WTC11 (cell line): ENCODE data around the gene LOXL3. TPM values are rescaled to one million over a fixed set of nuclear protein-coding genes. Genes with fewer than 3 reads are reported as not detected.

ENCODE experiments used
- ATAC-seq: fragments of 200-7000 bp; cut with Tn5 transposase; 2 replicates; pipeline ENCODE4 v1.10.0; 2021; ENCODE audit warnings: mild to moderate bottlenecking, moderate library complexity
- CTCF ChIA-PET: fragments of 300-600 bp; sonication (Branson Sonifier 250); formaldehyde crosslinking; loops from one replicate; lab custom pipeline; 2021; ENCODE audit warnings: antibody characterized with exemption; lab: Charles Lee
- POLR2A ChIA-PET: fragments of 350-600 bp; sonication (Branson Sonifier 250); formaldehyde crosslinking; loops from one replicate; lab custom pipeline; 2021; ENCODE audit warnings: antibody characterized with exemption; lab: Charles Lee
- DNase-seq: peaks from one replicate; pipeline ENCODE4 v3.0.0; 2021; ENCODE audit warnings: low spot score
- H3K27ac Mint-ChIP-seq: 2 replicates; pipeline ENCODE4 v1.8.0; 2021; ENCODE audit warnings: mixed read lengths
- H3K27me3 Mint-ChIP-seq: 2 replicates; pipeline ENCODE4 v1.8.0; 2021; ENCODE audit warnings: low read depth, mild to moderate bottlenecking, moderate library complexity, mixed read lengths
- H3K36me3 Mint-ChIP-seq: 2 replicates; pipeline ENCODE4 v1.8.0; 2021; ENCODE audit warnings: mixed read lengths
- H3K4me1 Mint-ChIP-seq: 2 replicates; pipeline ENCODE4 v1.8.0; 2022; ENCODE audit warnings: mixed read lengths
- H3K4me3 Mint-ChIP-seq: 2 replicates; pipeline ENCODE4 v1.8.0; 2021; ENCODE audit warnings: mild to moderate bottlenecking, moderate library complexity, mixed read lengths
- H3K9me3 Mint-ChIP-seq: 2 replicates; pipeline ENCODE4 v1.8.0; 2021; ENCODE audit warnings: mixed read lengths
- CBFB ChIP-seq: sonication (generic); formaldehyde crosslinking; IDR thresholded peaks from 2 replicates; pipeline ENCODE4 v1.8.1; 2022; ENCODE audit warnings: mild to moderate bottlenecking, low read depth, missing genetic modification reagents
- CDX4 ChIP-seq: fragments of 250-450 bp; sonication (Bioruptor Pico); IDR thresholded peaks from 2 replicates; pipeline ENCODE4 v1.9.0; 2021; ENCODE audit warnings: moderate library complexity, mild to moderate bottlenecking, inconsistent platforms, borderline replicate concordance
- CREM ChIP-seq: sonication (generic); formaldehyde crosslinking; IDR thresholded peaks from 2 replicates; pipeline ENCODE4 v1.8.1; 2022; ENCODE audit warnings: mild to moderate bottlenecking, missing genetic modification reagents, moderate library complexity
- E2F5 ChIP-seq: sonication (generic); formaldehyde crosslinking; IDR thresholded peaks from 2 replicates; pipeline ENCODE4 v1.8.1; 2022; ENCODE audit warnings: mild to moderate bottlenecking, moderate library complexity, missing genetic modification reagents
- ESRRA ChIP-seq: sonication (generic); formaldehyde crosslinking; IDR thresholded peaks from 2 replicates; pipeline ENCODE4 v1.8.1; 2022; ENCODE audit warnings: mild to moderate bottlenecking, missing genetic modification reagents, borderline replicate concordance
- FOXJ3 ChIP-seq: sonication (generic); formaldehyde crosslinking; IDR thresholded peaks from 2 replicates; pipeline ENCODE4 v1.9.0; 2021; ENCODE audit warnings: missing genetic modification reagents, mild to moderate bottlenecking, borderline replicate concordance
- FOXP4 ChIP-seq: sonication (generic); formaldehyde crosslinking; IDR thresholded peaks from 2 replicates; pipeline ENCODE4 v1.8.0; 2022; ENCODE audit warnings: mild to moderate bottlenecking, missing genetic modification reagents
- GTF2I ChIP-seq: fragments of 250-450 bp; sonication (Bioruptor Pico); conservative IDR thresholded peaks from 2 replicates; pipeline ENCODE4 v1.4.0; 2021; ENCODE audit warnings: mild to moderate bottlenecking
- JAZF1 ChIP-seq: fragments of 250-450 bp; sonication (Bioruptor Pico); IDR thresholded peaks from 2 replicates; pipeline ENCODE4 v1.9.0; 2021; ENCODE audit warnings: moderate library complexity, mild to moderate bottlenecking, inconsistent platforms
- NFYB ChIP-seq: sonication (generic); formaldehyde crosslinking; conservative IDR thresholded peaks from 2 replicates; pipeline ENCODE4 v1.8.0; 2022; ENCODE audit warnings: low read depth, missing genetic modification reagents
- NR1H2 ChIP-seq: sonication (generic); formaldehyde crosslinking; IDR thresholded peaks from 2 replicates; pipeline ENCODE4 v1.9.0; 2021; ENCODE audit warnings: mild to moderate bottlenecking, moderate library complexity, missing genetic modification reagents
- NR3C1 ChIP-seq: sonication (generic); formaldehyde crosslinking; conservative IDR thresholded peaks from 2 replicates; pipeline ENCODE4 v1.8.1; 2023; ENCODE audit warnings: low read depth, mild to moderate bottlenecking, missing genetic modification reagents
- RORB ChIP-seq: fragments of 250-450 bp; sonication (Bioruptor Pico); IDR thresholded peaks from 2 replicates; pipeline ENCODE4 v1.9.0; 2021; ENCODE audit warnings: mild to moderate bottlenecking
- SMAD4 ChIP-seq: sonication (generic); formaldehyde crosslinking; IDR thresholded peaks from 2 replicates; pipeline ENCODE4 v1.8.0; 2022; ENCODE audit warnings: mild to moderate bottlenecking, missing genetic modification reagents
- SP1 ChIP-seq: sonication (generic); formaldehyde crosslinking; conservative IDR thresholded peaks from 2 replicates; pipeline ENCODE4 v1.8.1; 2022; ENCODE audit warnings: missing genetic modification reagents
- TEAD1 ChIP-seq: sonication (generic); formaldehyde crosslinking; IDR thresholded peaks from 2 replicates; pipeline ENCODE4 v1.8.0; 2022; ENCODE audit warnings: mild to moderate bottlenecking, missing genetic modification reagents
- TP53 ChIP-seq: sonication (generic); formaldehyde crosslinking; IDR thresholded peaks from 2 replicates; pipeline ENCODE4 v1.8.1; 2023; ENCODE audit warnings: mild to moderate bottlenecking, missing genetic modification reagents
- ZNF425 ChIP-seq: fragments of 250-450 bp; sonication (Bioruptor Pico); conservative IDR thresholded peaks from 2 replicates; pipeline ENCODE4 v1.9.0; 2021; ENCODE audit warnings: mild to moderate bottlenecking
- ZSCAN18 ChIP-seq: fragments of 250-450 bp; sonication (Bioruptor Pico); IDR thresholded peaks from 2 replicates; pipeline ENCODE4 v2.1.2; 2022; ENCODE audit warnings: mild to moderate bottlenecking, moderate library complexity
- total RNA-seq: library from RNA; stranded (reverse); gene quantifications from 3 replicates; pipeline ENCODE4 v1.2.3, GENCODE V29; 2021
- TF ChIP-seq, protein P1 (sequence below): sonication (generic); formaldehyde crosslinking; IDR thresholded peaks from 2 replicates; pipeline ENCODE4 v1.8.0; 2022; ENCODE audit warnings: mild to moderate bottlenecking, missing genetic modification reagents
- TF ChIP-seq, protein P2 (sequence below): sonication (generic); formaldehyde crosslinking; IDR thresholded peaks from 2 replicates; pipeline ENCODE4 v1.8.1; 2023; ENCODE audit warnings: mild to moderate bottlenecking, missing genetic modification reagents, moderate library complexity
- TF ChIP-seq, protein P3 (sequence below): sonication (generic); formaldehyde crosslinking; IDR thresholded peaks from 2 replicates; pipeline ENCODE4 v1.8.1; 2022; ENCODE audit warnings: low read depth, mild to moderate bottlenecking, moderate library complexity, missing genetic modification reagents, borderline replicate concordance

LOXL3 gene
- total RNA-seq, 1 experiment from 2014 or later, result 21.1 TPM

GRCh38 chr2:74577448-74577847 is 23.7 kb upstream of the LOXL3 start:
- no peak; the same call in 1 of the 2 replicates for ATAC-seq
- ChIA-PET POLR2A (no interaction called here), CTCF (interaction anchor here (0.7 to 3.9 kb wide), 3 partner anchors 9 to 116 kb away, joined by 3 to 14 read pairs (median 3); no protein-coding TSS in a partner anchor)
- peaks cover 23% of the 10 kb centered on the region for H3K27me3 Mint-ChIP-seq
- no peaks in the 10 kb centered on the region for H3K36me3 Mint-ChIP-seq
- peaks cover 10% of the 10 kb centered on the region for H3K4me1 Mint-ChIP-seq
- H3K4me3 Mint-ChIP-seq, result no peak overlapping the region
- TF ChIP-seq CBFB (CRISPR knock-in tag), result no peak
- no peak for TF ChIP-seq NFYB (CRISPR knock-in tag)
- TF ChIP-seq, protein P1, sequence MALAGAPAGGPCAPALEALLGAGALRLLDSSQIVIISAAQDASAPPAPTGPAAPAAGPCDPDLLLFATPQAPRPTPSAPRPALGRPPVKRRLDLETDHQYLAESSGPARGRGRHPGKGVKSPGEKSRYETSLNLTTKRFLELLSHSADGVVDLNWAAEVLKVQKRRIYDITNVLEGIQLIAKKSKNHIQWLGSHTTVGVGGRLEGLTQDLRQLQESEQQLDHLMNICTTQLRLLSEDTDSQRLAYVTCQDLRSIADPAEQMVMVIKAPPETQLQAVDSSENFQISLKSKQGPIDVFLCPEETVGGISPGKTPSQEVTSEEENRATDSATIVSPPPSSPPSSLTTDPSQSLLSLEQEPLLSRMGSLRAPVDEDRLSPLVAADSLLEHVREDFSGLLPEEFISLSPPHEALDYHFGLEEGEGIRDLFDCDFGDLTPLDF, result no peak
- TF ChIP-seq SP1 (CRISPR knock-in tag), result no peak
- TF ChIP-seq FOXJ3 (CRISPR knock-in tag), result no peak
- TF ChIP-seq, protein P2, sequence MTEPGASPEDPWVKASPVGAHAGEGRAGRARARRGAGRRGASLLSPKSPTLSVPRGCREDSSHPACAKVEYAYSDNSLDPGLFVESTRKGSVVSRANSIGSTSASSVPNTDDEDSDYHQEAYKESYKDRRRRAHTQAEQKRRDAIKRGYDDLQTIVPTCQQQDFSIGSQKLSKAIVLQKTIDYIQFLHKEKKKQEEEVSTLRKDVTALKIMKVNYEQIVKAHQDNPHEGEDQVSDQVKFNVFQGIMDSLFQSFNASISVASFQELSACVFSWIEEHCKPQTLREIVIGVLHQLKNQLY (CRISPR knock-in tag), result no peak
- no peak for TF ChIP-seq NR1H2
- no peak for TF ChIP-seq E2F5
- no peak for TF ChIP-seq CREM (CRISPR knock-in tag)
- TF ChIP-seq ESRRA (CRISPR knock-in tag), result no peak
- TF ChIP-seq TP53 (CRISPR knock-in tag), result no peak
- TF ChIP-seq FOXP4, result no peak
- no peak for TF ChIP-seq GTF2I
- no peak for TF ChIP-seq ZSCAN18 (CRISPR knock-in tag)
- TF ChIP-seq CDX4 (CRISPR knock-in tag), result no peak
- no peak for TF ChIP-seq TEAD1 (CRISPR knock-in tag)
- TF ChIP-seq, protein P3, sequence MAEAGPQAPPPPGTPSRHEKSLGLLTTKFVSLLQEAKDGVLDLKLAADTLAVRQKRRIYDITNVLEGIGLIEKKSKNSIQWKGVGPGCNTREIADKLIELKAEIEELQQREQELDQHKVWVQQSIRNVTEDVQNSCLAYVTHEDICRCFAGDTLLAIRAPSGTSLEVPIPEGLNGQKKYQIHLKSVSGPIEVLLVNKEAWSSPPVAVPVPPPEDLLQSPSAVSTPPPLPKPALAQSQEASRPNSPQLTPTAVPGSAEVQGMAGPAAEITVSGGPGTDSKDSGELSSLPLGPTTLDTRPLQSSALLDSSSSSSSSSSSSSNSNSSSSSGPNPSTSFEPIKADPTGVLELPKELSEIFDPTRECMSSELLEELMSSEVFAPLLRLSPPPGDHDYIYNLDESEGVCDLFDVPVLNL (CRISPR knock-in tag), result no peak
- H3K27ac Mint-ChIP-seq, result no peak overlapping the region
- no peaks in the 10 kb centered on the region for H3K9me3 Mint-ChIP-seq
- no peak for DNase-seq

DNA sequence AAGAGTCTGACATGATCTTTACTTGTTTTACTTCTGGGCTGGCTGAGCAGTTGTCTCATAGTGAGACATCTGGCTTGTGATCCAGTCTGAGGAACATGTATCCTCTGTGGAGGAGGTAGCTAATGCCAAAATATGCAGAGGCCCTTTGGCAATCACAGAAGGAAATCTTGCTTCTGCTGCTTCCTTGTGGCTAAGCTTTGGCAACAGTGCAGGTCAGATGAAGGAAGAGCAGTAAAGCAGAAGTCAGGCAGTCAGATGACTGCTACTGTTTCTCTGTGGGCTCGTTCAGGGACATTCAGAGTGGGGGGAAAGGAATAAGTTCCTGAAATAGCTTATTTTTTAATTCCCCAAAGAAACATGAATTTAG is 23.1 kb upstream of the LOXL3 start:
- POLR2A ChIA-PET, result no interaction called here
- Mint-ChIP-seq H3K27ac (no peak overlapping the region), H3K36me3 (no peaks in the 10 kb centered on the region), H3K4me1 (peaks cover 10% of the 10 kb centered on the region), H3K9me3 (no peaks in the 10 kb centered on the region), H3K4me3 (no peak overlapping the region), H3K27me3 (peaks cover 23% of the 10 kb centered on the region)
- no peak for ATAC-seq
- DNase-seq, result no peak
- CTCF ChIA-PET, result interaction anchor here (0.7 to 3.9 kb wide), 2 partner anchors 9 to 115 kb away, joined by 3 to 14 read pairs; no protein-coding TSS in a partner anchor
- TF ChIP-seq ESRRA (CRISPR knock-in tag) (no peak), SMAD4 (CRISPR knock-in tag) (no peak), JAZF1 (CRISPR knock-in tag) (no peak), RORB (no peak), ZNF425 (no peak), FOXP4 (no peak), NR3C1 (CRISPR knock-in tag) (no peak)
